Lower leg skin (tissue), 3 donors: ENCODE data around the gene ATP8A2.

Experiments
- CTCF ChIP-seq, 3 donors: fragments of 450-650 bp; IDR thresholded peaks; one replicate each; pipeline ENCODE4 v1.5.1; 2016; ENCODE audit warnings: antibody characterized with exemption in 3 of 3, mild to moderate bottlenecking in 3 of 3, moderate library complexity in 2 of 3
- POLR2A ChIP-seq, 2 donors: fragments of 450-650 bp; IDR thresholded peaks; one replicate each; pipeline ENCODE4 v1.6.1; 2016 to 2017; ENCODE audit warnings: antibody characterized with exemption in 2 of 2, mild to moderate bottlenecking in 1 of 2, moderate library complexity in 1 of 2

DNA sequence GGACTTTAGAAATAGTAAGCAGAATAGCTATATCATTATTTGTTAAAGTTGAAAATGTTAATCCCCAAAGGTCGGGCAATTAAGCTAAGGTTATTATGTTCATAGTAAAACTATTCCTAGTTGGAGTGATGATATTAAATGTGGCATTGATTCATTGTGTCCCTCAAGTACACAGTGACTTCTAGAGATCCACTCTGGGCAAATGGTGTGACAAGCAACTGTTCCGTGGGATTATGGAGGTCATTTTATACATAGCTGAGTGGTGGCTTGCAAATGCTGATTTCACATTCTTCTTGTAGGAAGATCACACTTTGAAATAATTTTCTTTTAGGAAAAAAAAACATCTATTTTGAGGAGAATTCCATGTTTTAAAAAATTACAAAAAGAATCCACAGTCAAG is 317.8 kb downstream of the ATP8A2 start:
- TF ChIP-seq CTCF (IDR thresholded peaks at IDR 0.05) (no peak), POLR2A (IDR thresholded peaks at IDR 0.05) (no peak)
